Thyroid gland (tissue), 4 donors: Measurements from ENCODE around the gene CXCL17. TPM values are rescaled to one million over a fixed set of nuclear protein-coding genes. Genes with fewer than 3 reads are reported as not detected.
"Not testable (repeated sequence)": the region's sequence is repeated elsewhere in the genome, so short reads cannot be mapped to it uniquely, and the experiment has no call there.

ENCODE experiments used
- DNase-seq, 2 donors: peaks; one replicate each; pipeline ENCODE4 v3.0.0-alpha.2; 2019
- H3K27ac ChIP-seq, 3 donors: fragments of 200-600 bp; sonication (generic); 1 replicate in 2 of 3; 2 replicates in 1 of 3; pipeline ENCODE4 v1.5.1; 2016 to 2019; ENCODE audit warnings: mild to moderate bottlenecking in 1 of 3, moderate library complexity in 1 of 3
- H3K27me3 ChIP-seq: fragments of 200-600 bp; sonication (generic); one replicate; pipeline ENCODE4 v1.5.1; 2019
- H3K36me3 ChIP-seq, 2 donors: fragments of 200-600 bp; sonication (generic); one replicate each; pipeline ENCODE4 v1.5.1; 2016 to 2019
- H3K4me1 ChIP-seq, 2 donors: fragments of 200-600 bp; sonication (generic); one replicate each; pipeline ENCODE4 v1.5.1; 2017 to 2019
- H3K4me3 ChIP-seq, 3 donors: fragments of 200-600 bp; sonication (generic); replicated peaks in 1 of 3; 1 replicate in 2 of 3; 2 replicates in 1 of 3; pipeline ENCODE4 v1.5.1; 2016; ENCODE audit warnings: mild to moderate bottlenecking in 1 of 3
- H3K9me3 ChIP-seq: fragments of 200-600 bp; sonication (generic); one replicate; pipeline ENCODE4 v1.5.1; 2017
- POLR2A ChIP-seq, 2 donors: fragments of 450-650 bp; IDR thresholded peaks; one replicate each; pipeline ENCODE4 v1.6.1; 2017; ENCODE audit warnings: antibody characterized with exemption in 2 of 2, mild to moderate bottlenecking in 2 of 2, moderate library complexity in 1 of 2
- WGBS, 2 donors: methylation state at CpG; one replicate each; pipeline ENCODE4 v1.1.5; 2017; 5-methylcytosine and 5-hydroxymethylcytosine counted together
- intact Hi-C: fragments of 100-400 bp; cut with DNase I; formaldehyde crosslinking; loops from one replicate; pipeline ENCODE4 v1.15.1; 2023
- total RNA-seq, 4 donors: library from RNA; depleted of rRNA; stranded (reverse); fragments of >200 nt; gene quantifications; one replicate each; pipeline ENCODE4 v1.2.3, GENCODE V29; 2016
- TF ChIP-seq, protein P1 (sequence below), 6 experiments: fragments of 200-600 bp in 3 of 6; fragments of 450-650 bp in 3 of 6; sonication (generic) in 3 of 6; IDR thresholded peaks; one replicate each; pipeline ENCODE4 v1.5.1; 2016 to 2019; ENCODE audit warnings: antibody characterized with exemption in 6 of 6, mild to moderate bottlenecking in 2 of 6, inconsistent platforms in 1 of 6, moderate library complexity in 1 of 6

CXCL17 gene, protein sequence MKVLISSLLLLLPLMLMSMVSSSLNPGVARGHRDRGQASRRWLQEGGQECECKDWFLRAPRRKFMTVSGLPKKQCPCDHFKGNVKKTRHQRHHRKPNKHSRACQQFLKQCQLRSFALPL
- not detected for total RNA-seq

DNA sequence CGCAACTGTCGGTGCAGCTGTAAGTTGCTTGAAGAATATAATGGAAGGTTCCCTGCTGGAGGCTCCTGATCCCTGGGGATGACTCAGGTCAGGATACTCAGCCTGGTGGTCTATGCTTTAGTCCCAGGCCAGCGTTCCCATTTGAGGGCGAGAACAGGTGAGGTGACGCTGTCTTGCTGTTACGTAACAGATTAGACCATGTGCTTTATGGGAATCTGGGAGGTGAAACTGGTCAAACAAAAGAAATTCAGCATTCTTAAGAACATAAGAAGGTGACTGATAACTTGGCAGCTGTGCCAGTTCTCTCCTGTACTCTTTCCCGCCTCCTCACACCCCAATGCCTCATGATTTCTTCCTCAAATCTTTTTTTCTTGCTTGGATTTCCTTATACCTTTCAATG is at the start of gene CXCL17:
CXCL17 (minus strand) TSS at position 114 of the 400 bp plus-strand sequence. CDS start 114 bp downstream, outside the sequence.
- peak; percentile 44 to 46 for DNase-seq
- no peak within 1 kb of the TSS for H3K27ac ChIP-seq
- H3K4me3 ChIP-seq: no peak within 1 kb of the TSS
- no peak for TF ChIP-seq POLR2A (IDR thresholded peaks at IDR 0.05)
- TF ChIP-seq, protein P1, sequence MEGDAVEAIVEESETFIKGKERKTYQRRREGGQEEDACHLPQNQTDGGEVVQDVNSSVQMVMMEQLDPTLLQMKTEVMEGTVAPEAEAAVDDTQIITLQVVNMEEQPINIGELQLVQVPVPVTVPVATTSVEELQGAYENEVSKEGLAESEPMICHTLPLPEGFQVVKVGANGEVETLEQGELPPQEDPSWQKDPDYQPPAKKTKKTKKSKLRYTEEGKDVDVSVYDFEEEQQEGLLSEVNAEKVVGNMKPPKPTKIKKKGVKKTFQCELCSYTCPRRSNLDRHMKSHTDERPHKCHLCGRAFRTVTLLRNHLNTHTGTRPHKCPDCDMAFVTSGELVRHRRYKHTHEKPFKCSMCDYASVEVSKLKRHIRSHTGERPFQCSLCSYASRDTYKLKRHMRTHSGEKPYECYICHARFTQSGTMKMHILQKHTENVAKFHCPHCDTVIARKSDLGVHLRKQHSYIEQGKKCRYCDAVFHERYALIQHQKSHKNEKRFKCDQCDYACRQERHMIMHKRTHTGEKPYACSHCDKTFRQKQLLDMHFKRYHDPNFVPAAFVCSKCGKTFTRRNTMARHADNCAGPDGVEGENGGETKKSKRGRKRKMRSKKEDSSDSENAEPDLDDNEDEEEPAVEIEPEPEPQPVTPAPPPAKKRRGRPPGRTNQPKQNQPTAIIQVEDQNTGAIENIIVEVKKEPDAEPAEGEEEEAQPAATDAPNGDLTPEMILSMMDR (IDR thresholded peaks at IDR 0.05): no peak
- 66 to 79% methylated on average over 7 of the region's 7 CpGs for WGBS, 2 donors
- no peaks in the 10 kb centered on the region for H3K9me3 ChIP-seq
- peaks cover 4 to 26% of the 10 kb centered on the region in 2 donors for H3K4me1 ChIP-seq
- H3K36me3 ChIP-seq: no peaks in the 10 kb centered on the region
- no peaks in the 10 kb centered on the region for H3K27me3 ChIP-seq
- intact Hi-C loops: no loop called here

DNA sequence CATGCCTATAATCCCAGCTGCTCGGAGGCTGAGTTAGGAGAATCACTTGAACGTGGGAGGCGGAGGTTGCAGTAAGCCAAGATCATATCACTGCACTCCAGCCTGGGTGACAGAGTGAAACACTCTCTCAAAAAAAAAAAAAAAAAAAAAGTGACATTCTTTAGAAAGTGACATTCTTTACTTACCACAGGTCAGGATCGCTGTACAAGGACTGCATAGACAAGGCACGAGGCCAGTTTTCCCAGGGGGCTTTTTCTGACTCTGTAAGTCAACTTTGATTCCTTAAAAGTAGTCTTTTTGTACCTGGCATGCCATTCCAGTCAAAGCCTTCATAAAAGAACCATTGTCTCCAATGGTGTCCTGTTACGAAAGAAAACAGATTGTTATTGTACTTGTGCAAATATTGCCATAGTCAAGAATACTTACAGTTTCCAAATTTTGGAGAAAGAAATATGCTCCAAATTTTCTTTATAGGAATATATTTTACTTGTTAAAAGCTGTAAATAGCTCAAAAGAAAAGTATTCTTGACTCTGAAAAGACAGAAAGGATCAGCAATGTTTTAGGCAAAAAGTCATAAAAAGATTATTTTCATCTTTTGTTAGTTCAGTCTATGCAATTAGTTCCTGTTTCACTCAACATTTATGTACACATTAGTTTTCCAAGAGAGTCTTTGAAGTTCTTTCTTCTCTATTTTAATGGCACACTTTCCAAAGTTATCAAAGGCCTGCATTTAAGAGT is 46.2 kb upstream of the CXCL17 start:
- H3K27me3 ChIP-seq: no peaks in the 10 kb centered on the region
- no peak overlapping the region for H3K4me3 ChIP-seq
- H3K9me3 ChIP-seq: no peaks in the 10 kb centered on the region
- TF ChIP-seq POLR2A (IDR thresholded peaks at IDR 0.05): no peak
- TF ChIP-seq, protein P1 (IDR thresholded peaks at IDR 0.05): no peak
- WGBS, 2 donors: 39 to 41% methylated on average over 6 of the region's 6 CpGs
- H3K27ac ChIP-seq: peak overlapping the region in 1 of 3 donors; percentile 24
- no peaks in the 10 kb centered on the region for H3K36me3 ChIP-seq
- DNase-seq: peak; percentile 40 to 60
- intact Hi-C loops: no loop called here
- no peaks in the 10 kb centered on the region for H3K4me1 ChIP-seq

DNA sequence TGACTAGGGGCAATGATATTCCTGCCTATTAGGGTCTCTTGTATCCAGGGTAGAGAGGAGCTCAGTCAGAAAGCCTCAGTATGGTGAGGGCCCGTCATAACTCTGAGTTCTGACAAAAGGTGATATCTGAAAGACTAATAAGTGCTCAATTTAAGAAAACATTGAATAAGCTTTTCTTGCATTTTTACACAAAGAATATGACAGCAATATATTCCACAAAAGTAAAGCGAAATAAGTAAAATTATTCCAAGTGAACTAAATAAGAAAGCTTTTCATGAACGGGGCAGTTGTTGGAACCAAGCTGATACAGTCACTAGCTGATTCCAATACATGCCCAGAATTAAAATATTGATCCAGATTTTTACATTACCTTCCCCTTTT is 45.0 kb upstream of the CXCL17 start:
- TF ChIP-seq, protein P1 (IDR thresholded peaks at IDR 0.05): no peak
- TF ChIP-seq POLR2A (IDR thresholded peaks at IDR 0.05): no peak
- no peaks in the 10 kb centered on the region for H3K27me3 ChIP-seq
- intact Hi-C loops: no loop called here
- no peak overlapping the region for H3K4me3 ChIP-seq
- no peak for DNase-seq
- no peaks in the 10 kb centered on the region for H3K9me3 ChIP-seq
- H3K4me1 ChIP-seq: no peaks in the 10 kb centered on the region
- WGBS, 2 donors: 90 to 97% methylated on average over 3 of the region's 3 CpGs
- no peak overlapping the region for H3K27ac ChIP-seq
- H3K36me3 ChIP-seq: no peaks in the 10 kb centered on the region

DNA sequence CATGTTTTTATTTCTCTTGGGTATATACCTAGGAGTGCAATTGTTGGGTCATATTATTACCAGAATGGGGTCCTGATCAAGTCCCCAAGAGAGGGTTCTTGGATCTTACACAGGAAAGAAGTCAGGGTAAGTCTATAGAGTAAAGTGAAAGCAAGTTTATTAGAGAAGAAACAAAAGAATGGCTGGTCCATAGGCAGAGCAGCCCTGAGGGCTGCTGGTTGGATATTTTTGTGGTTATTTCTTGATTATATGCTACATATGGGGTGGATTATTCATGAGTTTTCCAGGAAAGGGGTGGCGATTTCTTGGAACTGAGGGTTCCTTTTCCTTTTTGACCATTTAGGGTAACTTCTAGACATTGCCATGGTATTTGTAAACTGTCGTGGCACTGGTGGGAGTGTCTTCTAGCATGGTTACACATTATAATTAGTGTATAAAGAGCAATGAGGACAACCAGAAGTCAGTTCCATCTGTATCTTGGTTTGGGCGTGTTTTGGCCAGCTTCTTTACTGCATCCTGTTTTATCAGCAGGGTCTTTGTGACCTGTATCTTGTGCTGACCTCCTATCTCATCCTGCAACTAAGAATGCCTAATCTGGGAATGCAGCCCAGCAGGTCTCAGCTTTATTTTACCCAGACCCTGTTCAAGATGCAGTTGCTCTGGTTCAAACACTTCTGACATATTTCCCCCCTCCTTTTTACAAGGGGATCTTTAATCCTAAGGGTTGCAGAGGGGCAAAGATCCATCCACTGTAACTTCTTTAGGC is 44.5 kb upstream of the CXCL17 start:
- Histone ChIP-seq H3K27me3 (no peaks in the 10 kb centered on the region), H3K4me1 (no peaks in the 10 kb centered on the region), H3K27ac (no peak overlapping the region), H3K9me3 (no peaks in the 10 kb centered on the region), H3K4me3 (no peak overlapping the region), H3K36me3 (no peaks in the 10 kb centered on the region)
- DNase-seq: no peak
- WGBS, 2 donors: 86 to 94% methylated on average over 3 of the region's 3 CpGs
- intact Hi-C loops: no loop called here
- TF ChIP-seq POLR2A (IDR thresholded peaks at IDR 0.05): no peak
- TF ChIP-seq, protein P1 (IDR thresholded peaks at IDR 0.05): no peak

DNA sequence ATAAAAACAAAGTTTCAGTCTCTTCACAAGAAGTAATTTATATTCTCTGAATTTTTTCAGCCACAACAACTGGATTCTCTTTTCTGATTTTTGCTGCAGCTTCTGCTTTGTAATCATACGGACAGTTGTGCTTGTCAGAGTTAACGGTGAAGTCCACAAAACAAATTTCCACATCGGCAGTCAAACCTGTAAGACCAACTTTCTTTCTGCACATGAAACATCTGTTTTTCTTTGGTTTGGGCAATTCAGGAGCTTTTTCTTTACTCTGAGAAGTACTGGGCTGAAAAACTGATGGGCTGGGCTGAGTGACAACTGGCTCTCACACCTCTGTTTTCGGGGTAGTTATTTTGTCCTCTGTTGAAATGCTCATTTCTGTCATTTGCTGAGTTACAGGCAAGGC is 42.3 kb upstream of the CXCL17 start:
- H3K36me3 ChIP-seq, H3K9me3 ChIP-seq, DNase-seq, H3K27me3 ChIP-seq, H3K4me1 ChIP-seq, H3K4me3 ChIP-seq, intact Hi-C loops, H3K27ac ChIP-seq: not testable (repeated sequence)
- 55 to 62% methylated on average over 4 of the region's 4 CpGs for WGBS, 2 donors
